SKM-1 treated with dmso at 0.1 percent for 144 hours (cell line): ENCODE measurements around the gene SPDYE3.
"Not testable (repeated sequence)": the region's sequence is repeated elsewhere in the genome, so short reads cannot be mapped to it uniquely, and the experiment has no call there.

Source experiments
- DNase-seq: peaks from one replicate; lab custom pipeline; 2025; ENCODE audit not compliant: unreplicated experiment; lab: John Stamatoyannopoulos, UW

SPDYE3 gene

GRCh38 chr7:100307402-100307801 is at the start of gene SPDYE3:
Gene SPDYE3, plus strand, starts transcription at chr7:100307702. Its CDS starts 184 bp downstream, at chr7:100307886.
- DNase-seq, result not testable (repeated sequence)

- DNase-seq, result not testable (repeated sequence)
These were observed 47.5 kb upstream of the SPDYE3 start for GRCh38 chr7:100259984-100260383.

GRCh38 chr7:100262896-100263295 is 44.6 kb upstream of the SPDYE3 start:
- not testable (repeated sequence) for DNase-seq

GRCh38 chr7:100264223-100264622 is 43.3 kb upstream of the SPDYE3 start:
- not testable (repeated sequence) for DNase-seq

GRCh38 chr7:100264669-100265165 is 42.8 kb upstream of the SPDYE3 start:
- not testable (repeated sequence) for DNase-seq

- DNase-seq, result not testable (repeated sequence)
These were observed 41.7 kb upstream of the SPDYE3 start for GRCh38 chr7:100265851-100266250.

- DNase-seq, result no peak
These were observed 40.7 kb upstream of the SPDYE3 start for GRCh38 chr7:100266576-100267354.

- no peak for DNase-seq
These were observed 39.9 kb upstream of the SPDYE3 start for GRCh38 chr7:100267648-100268047.

- DNase-seq, result not testable (repeated sequence)
These were observed 38.6 kb upstream of the SPDYE3 start for GRCh38 chr7:100268882-100269281.

GRCh38 chr7:100269306-100270045 is 38.0 kb upstream of the SPDYE3 start:
- not testable (repeated sequence) for DNase-seq

GRCh38 chr7:100270046-100270918 is 37.2 kb upstream of the SPDYE3 start:
- not testable (repeated sequence) for DNase-seq

GRCh38 chr7:100270941-100271593 is 36.4 kb upstream of the SPDYE3 start:
- not testable (repeated sequence) for DNase-seq

GRCh38 chr7:100271716-100272537 is 35.6 kb upstream of the SPDYE3 start:
- peak; percentile 71 for DNase-seq

- DNase-seq, result not testable (repeated sequence)
These were observed 35.0 kb upstream of the SPDYE3 start for GRCh38 chr7:100272538-100272902.

GRCh38 chr7:100275120-100275519 is 32.4 kb upstream of the SPDYE3 start:
- no peak for DNase-seq

GRCh38 chr7:100276126-100276525 is 31.4 kb upstream of the SPDYE3 start:
- DNase-seq, result not testable (repeated sequence)

GRCh38 chr7:100282069-100282608 is 25.4 kb upstream of the SPDYE3 start:
- not testable (repeated sequence) for DNase-seq

GRCh38 chr7:100283147-100283546 is 24.4 kb upstream of the SPDYE3 start:
- not testable (repeated sequence) for DNase-seq
